ENCODE data around the gene BEST3. TPM values are rescaled to one million over a fixed set of nuclear protein-coding genes. Genes with fewer than 3 reads are reported as not detected.
A peak's percentile ranks its signal among the peaks of the same experiment; 100 is the strongest.

The BEST3 gene
- total and polyA plus RNA-seq, 2 donors = 2.7 to 4.1 TPM

GRCh38 chr12:69689638-69690037 is 9.5 kb downstream of the BEST3 start:
- 88% methylated on average over 2 of the region's 2 CpGs for WGBS
- Histone ChIP-seq H3K27ac (ENCODE audit: low read depth in 1 of 2, low read length in 1 of 2) (no peak overlapping the region), H3K36me3 (ENCODE audit: control insufficient read depth in 2 of 2, insufficient read depth in 2 of 2, low read length in 1 of 2) (no peaks in the 10 kb centered on the region), H3K4me1 (ENCODE audit: control insufficient read depth in 2 of 2, insufficient read depth in 2 of 2, low read length in 2 of 2) (peaks cover 0 to 5% of the 10 kb centered on the region in 2 donors), H3K9me3 (ENCODE audit: control insufficient read depth in 2 of 2, insufficient read depth in 1 of 2, low read length in 1 of 2) (no peaks in the 10 kb centered on the region), H3K27me3 (ENCODE audit: control insufficient read depth in 2 of 2, insufficient read depth in 1 of 2, low read length in 1 of 2) (no peaks in the 10 kb centered on the region), H3K4me3 (ENCODE audit: low read length in 2 of 2) (no peak overlapping the region)
- DNase-seq (ENCODE audit: low read depth in 6 of 9, low spot score in 9 of 9) = no peak

GRCh38 chr12:69688471-69689427 is 10.4 kb downstream of the BEST3 start:
- no peaks in the 10 kb centered on the region for H3K27me3 ChIP-seq (ENCODE audit: control insufficient read depth in 2 of 2, insufficient read depth in 1 of 2, low read length in 1 of 2)
- WGBS = 48% methylated on average over 14 of the region's 14 CpGs
- H3K4me1 ChIP-seq (ENCODE audit: control insufficient read depth in 2 of 2, insufficient read depth in 2 of 2, low read length in 2 of 2) = peaks cover 0 to 5% of the 10 kb centered on the region in 2 donors
- H3K4me3 ChIP-seq (ENCODE audit: low read length in 2 of 2) = no peak overlapping the region
- no peaks in the 10 kb centered on the region for H3K36me3 ChIP-seq (ENCODE audit: control insufficient read depth in 2 of 2, insufficient read depth in 2 of 2, low read length in 1 of 2)
- no peaks in the 10 kb centered on the region for H3K9me3 ChIP-seq (ENCODE audit: control insufficient read depth in 2 of 2, insufficient read depth in 1 of 2, low read length in 1 of 2)
- no peak overlapping the region for H3K27ac ChIP-seq (ENCODE audit: low read depth in 1 of 2, low read length in 1 of 2)
- DNase-seq (ENCODE audit: low read depth in 6 of 9, low spot score in 9 of 9) = peak in 3 of 9 donors; percentile 15 to 42 (median 21)

- WGBS = 97% methylated on average over 1 of the region's 1 CpG
- H3K4me1 ChIP-seq (ENCODE audit: control insufficient read depth in 2 of 2, insufficient read depth in 2 of 2, low read length in 2 of 2) = peaks cover 0 to 5% of the 10 kb centered on the region in 2 donors
- DNase-seq (ENCODE audit: low read depth in 6 of 9, low spot score in 9 of 9) = no peak
- H3K9me3 ChIP-seq (ENCODE audit: control insufficient read depth in 2 of 2, insufficient read depth in 1 of 2, low read length in 1 of 2) = no peaks in the 10 kb centered on the region
- no peak overlapping the region for H3K27ac ChIP-seq (ENCODE audit: low read depth in 1 of 2, low read length in 1 of 2)
- H3K27me3 ChIP-seq (ENCODE audit: control insufficient read depth in 2 of 2, insufficient read depth in 1 of 2, low read length in 1 of 2) = no peaks in the 10 kb centered on the region
- H3K36me3 ChIP-seq (ENCODE audit: control insufficient read depth in 2 of 2, insufficient read depth in 2 of 2, low read length in 1 of 2) = no peaks in the 10 kb centered on the region
- no peak overlapping the region for H3K4me3 ChIP-seq (ENCODE audit: low read length in 2 of 2)
These were observed 11.1 kb downstream of the BEST3 start for GRCh38 chr12:69688021-69688420.

DNA sequence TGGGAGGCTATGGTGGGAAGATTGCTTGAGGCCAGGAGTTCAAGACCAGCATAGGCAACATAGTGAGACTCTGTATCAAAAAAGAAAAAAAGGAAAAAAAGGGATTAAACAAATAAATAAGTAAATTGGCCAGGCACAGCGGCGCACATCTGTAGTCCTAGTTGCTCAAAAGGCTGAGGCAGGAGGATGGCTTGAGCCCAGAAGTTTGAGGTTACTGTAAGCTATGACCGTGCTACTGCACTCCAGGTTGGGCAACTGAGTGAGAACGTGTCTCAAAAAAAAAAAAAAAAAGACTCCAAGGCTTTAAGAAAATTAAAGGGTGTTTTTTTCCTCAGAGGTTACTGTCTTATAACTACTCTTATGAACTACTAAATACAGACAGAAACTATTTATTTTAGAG is 11.7 kb downstream of the BEST3 start:
- DNase-seq (ENCODE audit: low read depth in 6 of 9, low spot score in 9 of 9) = no peak
- peaks cover 0 to 5% of the 10 kb centered on the region in 2 donors for H3K4me1 ChIP-seq (ENCODE audit: control insufficient read depth in 2 of 2, insufficient read depth in 2 of 2, low read length in 2 of 2)
- H3K36me3 ChIP-seq (ENCODE audit: control insufficient read depth in 2 of 2, insufficient read depth in 2 of 2, low read length in 1 of 2) = no peaks in the 10 kb centered on the region
- H3K4me3 ChIP-seq (ENCODE audit: low read length in 2 of 2) = no peak overlapping the region
- 71% methylated on average over 4 of the region's 4 CpGs for WGBS
- no peaks in the 10 kb centered on the region for H3K27me3 ChIP-seq (ENCODE audit: control insufficient read depth in 2 of 2, insufficient read depth in 1 of 2, low read length in 1 of 2)
- no peaks in the 10 kb centered on the region for H3K9me3 ChIP-seq (ENCODE audit: control insufficient read depth in 2 of 2, insufficient read depth in 1 of 2, low read length in 1 of 2)
- H3K27ac ChIP-seq (ENCODE audit: low read depth in 1 of 2, low read length in 1 of 2) = no peak overlapping the region

DNA sequence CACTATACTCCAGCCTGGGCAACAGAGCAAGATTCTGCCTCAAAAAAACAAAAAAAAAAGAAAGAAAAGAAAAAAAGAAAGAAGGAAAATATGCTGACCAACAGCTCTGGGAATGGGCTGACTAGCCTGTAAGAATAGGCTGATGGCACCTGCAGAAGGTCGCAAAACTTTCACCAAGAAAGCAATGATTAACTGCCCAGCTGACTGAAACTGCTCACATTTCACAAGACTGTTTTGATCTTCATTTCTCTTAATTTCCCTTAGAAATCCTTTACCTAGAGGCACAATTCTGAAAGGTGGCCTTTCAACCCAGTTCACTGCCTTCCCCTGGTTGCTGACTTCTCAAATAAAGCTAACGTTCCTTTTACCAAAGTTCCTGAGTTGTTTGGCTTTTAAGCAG is 12.4 kb downstream of the BEST3 start:
- H3K4me3 ChIP-seq (ENCODE audit: low read length in 2 of 2) = no peak overlapping the region
- no peak overlapping the region for H3K27ac ChIP-seq (ENCODE audit: low read depth in 1 of 2, low read length in 1 of 2)
- 93% methylated on average over 2 of the region's 2 CpGs for WGBS
- H3K4me1 ChIP-seq (ENCODE audit: control insufficient read depth in 2 of 2, insufficient read depth in 2 of 2, low read length in 2 of 2) = peaks cover 0 to 5% of the 10 kb centered on the region in 2 donors
- no peaks in the 10 kb centered on the region for H3K27me3 ChIP-seq (ENCODE audit: control insufficient read depth in 2 of 2, insufficient read depth in 1 of 2, low read length in 1 of 2)
- no peak for DNase-seq (ENCODE audit: low read depth in 6 of 9, low spot score in 9 of 9)
- H3K36me3 ChIP-seq (ENCODE audit: control insufficient read depth in 2 of 2, insufficient read depth in 2 of 2, low read length in 1 of 2) = no peaks in the 10 kb centered on the region
- H3K9me3 ChIP-seq (ENCODE audit: control insufficient read depth in 2 of 2, insufficient read depth in 1 of 2, low read length in 1 of 2) = no peaks in the 10 kb centered on the region

DNA sequence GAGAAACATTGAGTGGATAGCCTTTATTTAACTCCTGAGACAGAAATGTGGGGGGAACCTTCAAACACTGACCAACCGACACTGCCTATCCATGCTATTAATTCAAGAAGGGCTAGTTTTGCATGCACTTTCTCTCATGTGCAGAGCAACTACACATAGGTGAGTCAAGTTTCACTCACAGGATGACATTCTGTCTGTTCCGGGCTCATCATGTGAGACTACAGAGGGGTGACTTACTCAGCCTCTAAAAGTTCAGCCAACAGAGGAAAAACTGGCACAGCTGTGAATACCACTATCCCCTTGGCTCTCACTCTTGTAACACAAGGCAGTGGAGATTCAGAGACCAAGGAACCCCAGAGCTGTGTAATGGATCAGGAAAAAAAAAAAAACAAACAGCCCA is 13.3 kb downstream of the BEST3 start:
- no peaks in the 10 kb centered on the region for H3K36me3 ChIP-seq (ENCODE audit: control insufficient read depth in 2 of 2, insufficient read depth in 2 of 2, low read length in 1 of 2)
- no peaks in the 10 kb centered on the region for H3K27me3 ChIP-seq (ENCODE audit: control insufficient read depth in 2 of 2, insufficient read depth in 1 of 2, low read length in 1 of 2)
- H3K4me1 ChIP-seq (ENCODE audit: control insufficient read depth in 2 of 2, insufficient read depth in 2 of 2, low read length in 2 of 2) = peaks cover 0 to 5% of the 10 kb centered on the region in 2 donors
- no peak overlapping the region for H3K27ac ChIP-seq (ENCODE audit: low read depth in 1 of 2, low read length in 1 of 2)
- WGBS = 92% methylated on average over 2 of the region's 2 CpGs
- no peak for DNase-seq (ENCODE audit: low read depth in 6 of 9, low spot score in 9 of 9)
- H3K9me3 ChIP-seq (ENCODE audit: control insufficient read depth in 2 of 2, insufficient read depth in 1 of 2, low read length in 1 of 2) = no peaks in the 10 kb centered on the region
- no peak overlapping the region for H3K4me3 ChIP-seq (ENCODE audit: low read length in 2 of 2)

DNA sequence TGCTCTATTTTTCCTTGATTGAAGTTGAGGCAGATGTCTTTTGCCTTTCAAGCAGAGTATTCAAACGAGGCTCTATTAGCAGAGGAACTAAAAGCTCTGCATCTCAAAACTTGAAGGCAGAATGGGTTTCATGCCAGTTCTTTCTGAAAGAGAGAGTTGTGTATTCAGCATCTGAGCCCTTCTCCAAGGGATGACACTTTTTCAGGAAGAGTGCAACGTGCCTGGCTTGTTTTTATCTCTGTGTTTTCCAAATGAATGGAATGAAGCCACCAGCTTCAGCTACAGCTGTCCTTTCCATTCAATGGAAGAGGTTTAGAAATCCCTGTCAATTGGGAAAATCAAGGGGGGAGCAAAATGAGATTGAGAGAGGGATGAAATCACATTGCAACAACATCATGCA is 14.6 kb downstream of the BEST3 start:
- H3K9me3 ChIP-seq (ENCODE audit: control insufficient read depth in 2 of 2, insufficient read depth in 1 of 2, low read length in 1 of 2) = no peaks in the 10 kb centered on the region
- H3K4me3 ChIP-seq (ENCODE audit: low read length in 2 of 2) = no peak overlapping the region
- H3K27ac ChIP-seq (ENCODE audit: low read depth in 1 of 2, low read length in 1 of 2) = no peak overlapping the region
- H3K27me3 ChIP-seq (ENCODE audit: control insufficient read depth in 2 of 2, insufficient read depth in 1 of 2, low read length in 1 of 2) = no peaks in the 10 kb centered on the region
- peaks cover 0 to 5% of the 10 kb centered on the region in 2 donors for H3K4me1 ChIP-seq (ENCODE audit: control insufficient read depth in 2 of 2, insufficient read depth in 2 of 2, low read length in 2 of 2)
- no peaks in the 10 kb centered on the region for H3K36me3 ChIP-seq (ENCODE audit: control insufficient read depth in 2 of 2, insufficient read depth in 2 of 2, low read length in 1 of 2)
- DNase-seq (ENCODE audit: low read depth in 6 of 9, low spot score in 9 of 9) = no peak
- 75% methylated on average over 2 of the region's 2 CpGs for WGBS

GRCh38 chr12:69682110-69682755 is 16.9 kb downstream of the BEST3 start:
- 98% methylated on average over 2 of the region's 2 CpGs for WGBS

DNA sequence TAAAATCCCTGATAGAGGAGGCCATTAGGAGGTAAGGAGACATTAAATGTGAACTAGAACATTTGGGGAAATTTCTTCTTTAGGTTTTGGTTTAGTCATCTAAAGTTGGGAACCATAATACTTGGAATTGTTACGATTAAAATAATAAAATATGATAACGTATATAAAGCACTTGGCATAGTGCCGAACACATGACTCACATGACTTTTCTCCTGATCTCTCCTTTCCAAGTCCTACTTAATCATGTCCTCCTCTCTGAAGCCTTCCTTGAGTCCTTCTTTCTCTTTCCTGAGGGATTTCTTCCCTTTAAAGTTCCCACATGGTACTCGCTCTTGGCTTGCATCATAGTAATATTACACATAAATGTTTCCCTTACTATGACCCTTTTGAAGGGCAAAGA is 20.0 kb downstream of the BEST3 start:
- 98% methylated on average over 4 of the region's 4 CpGs for WGBS
- Histone ChIP-seq H3K4me1 (ENCODE audit: control insufficient read depth in 2 of 2, insufficient read depth in 2 of 2, low read length in 2 of 2) (no peaks in the 10 kb centered on the region), H3K27ac (ENCODE audit: low read depth in 1 of 2, low read length in 1 of 2) (no peak overlapping the region), H3K36me3 (ENCODE audit: control insufficient read depth in 2 of 2, insufficient read depth in 2 of 2, low read length in 1 of 2) (no peaks in the 10 kb centered on the region), H3K4me3 (ENCODE audit: low read length in 2 of 2) (no peak overlapping the region), H3K27me3 (ENCODE audit: control insufficient read depth in 2 of 2, insufficient read depth in 1 of 2, low read length in 1 of 2) (no peaks in the 10 kb centered on the region), H3K9me3 (ENCODE audit: control insufficient read depth in 2 of 2, insufficient read depth in 1 of 2, low read length in 1 of 2) (no peaks in the 10 kb centered on the region)
- DNase-seq (ENCODE audit: low read depth in 6 of 9, low spot score in 9 of 9) = no peak

More at GRCh38 chr12:69682110-69682755, 16.9 kb downstream of the BEST3 start:
- Histone ChIP-seq H3K4me1 (ENCODE audit: control insufficient read depth in 2 of 2, insufficient read depth in 2 of 2, low read length in 2 of 2) (no peaks in the 10 kb centered on the region), H3K4me3 (ENCODE audit: low read length in 2 of 2) (no peak overlapping the region), H3K27me3 (ENCODE audit: control insufficient read depth in 2 of 2, insufficient read depth in 1 of 2, low read length in 1 of 2) (no peaks in the 10 kb centered on the region), H3K27ac (ENCODE audit: low read depth in 1 of 2, low read length in 1 of 2) (no peak overlapping the region), H3K9me3 (ENCODE audit: control insufficient read depth in 2 of 2, insufficient read depth in 1 of 2, low read length in 1 of 2) (no peaks in the 10 kb centered on the region), H3K36me3 (ENCODE audit: control insufficient read depth in 2 of 2, insufficient read depth in 2 of 2, low read length in 1 of 2) (no peaks in the 10 kb centered on the region)
- DNase-seq (ENCODE audit: low read depth in 6 of 9, low spot score in 9 of 9) = no peak
